ACC112 (cell line): ENCODE results near the gene WFIKKN2.

Experiments
- H2AFZ ChIP-seq: fragments of 200-600 bp; sonication (generic); one replicate; pipeline ENCODE4 v1.6.0; 2017; ENCODE audit warnings: antibody characterized with exemption, low read length; ENCODE audit not compliant: unreplicated experiment
- H3K27ac ChIP-seq: fragments of 200-600 bp; sonication (generic); 2 replicates; pipeline ENCODE4 v1.5.1; 2014; ENCODE audit warnings: low read depth, mild to moderate bottlenecking, antibody characterized with exemption, low read length, moderate library complexity
- H3K27me3 ChIP-seq: fragments of 200-600 bp; sonication (generic); 2 replicates; pipeline ENCODE4 v1.6.1; 2014; ENCODE audit warnings: mild to moderate bottlenecking, antibody characterized with exemption, low read length, moderate library complexity, mixed read lengths; ENCODE audit not compliant: insufficient read depth
- H3K36me3 ChIP-seq: fragments of 200-600 bp; sonication (generic); 2 replicates; pipeline ENCODE4 v1.6.1; 2016; ENCODE audit warnings: mild to moderate bottlenecking, antibody characterized with exemption, low read length, moderate library complexity, mixed read lengths; ENCODE audit not compliant: insufficient read depth
- H3K4me1 ChIP-seq: fragments of 200-600 bp; sonication (generic); one replicate; pipeline ENCODE4 v1.6.1; 2016; ENCODE audit warnings: low read length, mixed read lengths; ENCODE audit not compliant: insufficient read depth, unreplicated experiment, control insufficient read depth
- H3K4me3 ChIP-seq: fragments of 200-600 bp; sonication (generic); 2 replicates; pipeline ENCODE4 v1.5.1; 2014; ENCODE audit warnings: mild to moderate bottlenecking, low read depth, low read length
- H3K79me2 ChIP-seq: fragments of 200-600 bp; sonication (generic); one replicate; pipeline ENCODE4 v1.6.0; 2016; ENCODE audit warnings: low read length; ENCODE audit not compliant: control insufficient read depth, unreplicated experiment, insufficient read depth

Gene WFIKKN2

GRCh38 chr17:50813583-50813982 is 21.8 kb upstream of the WFIKKN2 start:
- H3K27ac ChIP-seq: no peak overlapping the region
- H3K36me3 ChIP-seq: no peaks in the 10 kb centered on the region
- H2AFZ ChIP-seq: no peak overlapping the region
- no peak overlapping the region for H3K4me3 ChIP-seq
- no peaks in the 10 kb centered on the region for H3K79me2 ChIP-seq
- H3K27me3 ChIP-seq: peaks cover 17% of the 10 kb centered on the region; the same call in 1 of the 2 replicates
- peaks cover 11% of the 10 kb centered on the region for H3K4me1 ChIP-seq

- H2AFZ ChIP-seq: no peak overlapping the region
- peaks cover 11% of the 10 kb centered on the region for H3K4me1 ChIP-seq
- no peak overlapping the region for H3K4me3 ChIP-seq
- peaks cover 23% of the 10 kb centered on the region; the same call in 1 of the 2 replicates for H3K27me3 ChIP-seq
- H3K36me3 ChIP-seq: no peaks in the 10 kb centered on the region
- no peak overlapping the region for H3K27ac ChIP-seq
- H3K79me2 ChIP-seq: no peaks in the 10 kb centered on the region
These were observed 20.0 kb upstream of the WFIKKN2 start for GRCh38 chr17:50815400-50815799.

GRCh38 chr17:50816271-50816670 is 19.1 kb upstream of the WFIKKN2 start:
- no peak overlapping the region for H3K27ac ChIP-seq
- H3K4me3 ChIP-seq: no peak overlapping the region
- H3K27me3 ChIP-seq: peaks cover 21% of the 10 kb centered on the region; the same call in 1 of the 2 replicates
- H3K79me2 ChIP-seq: no peaks in the 10 kb centered on the region
- no peaks in the 10 kb centered on the region for H3K36me3 ChIP-seq
- H3K4me1 ChIP-seq: peaks cover 11% of the 10 kb centered on the region
- no peak overlapping the region for H2AFZ ChIP-seq

DNA sequence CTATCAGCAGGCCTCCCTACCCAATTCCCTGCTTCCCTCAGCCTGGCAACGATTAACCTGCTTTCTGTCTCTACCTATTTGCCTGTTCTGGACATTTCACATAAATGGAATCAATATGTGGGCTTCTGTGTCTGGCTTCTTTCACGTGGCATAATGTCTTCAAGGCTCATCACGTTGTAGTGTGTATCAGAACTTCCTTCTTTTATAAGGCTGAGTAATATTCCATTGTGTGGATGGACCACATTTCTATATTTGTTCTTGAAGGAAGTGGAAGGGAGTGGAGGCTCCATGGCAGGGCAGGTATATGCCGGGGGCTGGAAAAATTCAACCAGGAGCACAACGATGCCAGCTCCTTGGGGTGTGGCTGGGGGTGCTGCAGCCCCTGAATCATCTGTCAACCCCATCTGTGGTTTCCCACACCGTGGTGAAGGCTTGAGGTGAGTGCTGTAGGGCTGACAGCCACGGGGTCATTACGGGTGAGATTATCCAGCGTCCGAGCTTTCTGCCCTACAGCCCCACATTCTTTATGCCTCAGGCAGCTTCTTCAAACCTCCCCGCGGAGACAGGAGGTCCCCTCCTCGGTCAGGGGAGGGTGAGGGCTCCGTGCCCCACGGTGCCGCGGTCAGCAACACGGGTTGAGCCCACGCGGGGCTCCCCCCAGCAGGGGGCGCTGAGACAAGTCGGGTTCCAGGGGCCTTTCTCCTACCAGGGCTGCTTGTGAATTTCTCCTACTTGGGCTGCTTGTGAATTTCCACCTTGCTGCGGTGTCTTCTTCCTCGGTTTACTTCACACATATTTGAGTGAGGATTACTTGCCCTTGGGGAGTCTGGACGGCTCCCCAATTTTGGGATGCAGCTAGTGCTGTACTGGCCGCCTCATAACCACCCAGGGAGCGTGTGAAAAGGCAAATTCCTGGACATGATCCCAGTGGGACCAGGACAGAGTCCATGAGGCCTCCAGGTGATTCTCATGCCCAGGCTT is 18.3 kb upstream of the WFIKKN2 start:
- no peaks in the 10 kb centered on the region for H3K36me3 ChIP-seq
- H3K27ac ChIP-seq: no peak overlapping the region
- H2AFZ ChIP-seq: peak overlapping the region; percentile 39
- H3K4me3 ChIP-seq: no peak overlapping the region
- peaks cover 23% of the 10 kb centered on the region for H3K27me3 ChIP-seq
- H3K79me2 ChIP-seq: no peaks in the 10 kb centered on the region
- H3K4me1 ChIP-seq: peaks cover 11% of the 10 kb centered on the region

GRCh38 chr17:50817838-50818237 is 17.5 kb upstream of the WFIKKN2 start:
- no peaks in the 10 kb centered on the region for H3K79me2 ChIP-seq
- H3K27me3 ChIP-seq: peaks cover 28% of the 10 kb centered on the region
- H3K27ac ChIP-seq: no peak overlapping the region
- no peaks in the 10 kb centered on the region for H3K36me3 ChIP-seq
- H2AFZ ChIP-seq: no peak overlapping the region
- no peak overlapping the region for H3K4me3 ChIP-seq
- peaks cover 11% of the 10 kb centered on the region for H3K4me1 ChIP-seq

- Histone ChIP-seq H2AFZ (no peak overlapping the region), H3K27ac (no peak overlapping the region), H3K4me3 (no peak overlapping the region), H3K4me1 (peaks cover 11% of the 10 kb centered on the region), H3K79me2 (no peaks in the 10 kb centered on the region), H3K36me3 (no peaks in the 10 kb centered on the region), H3K27me3 (peaks cover 32% of the 10 kb centered on the region)
These were observed 17.1 kb upstream of the WFIKKN2 start for GRCh38 chr17:50818261-50818660.

DNA sequence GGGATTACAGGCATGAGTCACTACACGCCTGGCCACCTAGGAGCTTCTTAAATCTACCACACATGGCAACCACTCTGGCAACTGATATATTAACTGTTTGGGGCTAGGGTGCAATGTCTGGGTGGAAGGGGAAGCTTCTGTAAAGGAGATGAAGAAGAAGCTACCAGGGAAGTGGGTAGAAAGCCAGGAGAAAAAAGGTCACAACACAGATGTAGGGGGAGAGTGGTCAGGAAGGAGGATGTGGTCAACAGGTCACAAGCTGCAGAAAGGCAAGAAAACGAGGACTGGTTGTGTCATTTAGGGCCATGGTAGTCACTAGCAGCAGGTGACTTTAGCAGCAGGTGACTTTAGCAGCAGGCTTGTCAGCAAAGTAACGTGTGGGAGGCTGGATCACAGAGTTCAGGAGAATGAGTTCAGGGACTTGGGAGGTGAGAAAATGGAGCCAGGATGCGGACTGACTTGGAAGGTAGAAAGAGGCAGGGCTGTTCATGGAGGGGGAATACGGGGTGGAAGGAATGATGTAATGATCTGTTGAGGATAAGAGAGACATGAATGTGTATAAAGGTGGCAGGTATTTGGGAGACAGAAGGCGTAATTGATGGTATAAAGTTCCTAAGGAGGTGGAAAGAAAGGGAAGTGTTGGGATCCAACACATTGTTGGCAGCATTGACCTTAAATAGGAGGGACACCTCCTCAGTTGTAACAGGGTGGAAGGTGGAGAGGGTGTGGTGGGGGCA is 16.3 kb upstream of the WFIKKN2 start:
- H3K27me3 ChIP-seq: peaks cover 37% of the 10 kb centered on the region
- no peak overlapping the region for H3K27ac ChIP-seq
- no peaks in the 10 kb centered on the region for H3K36me3 ChIP-seq
- H2AFZ ChIP-seq: no peak overlapping the region
- peaks cover 11% of the 10 kb centered on the region for H3K4me1 ChIP-seq
- no peaks in the 10 kb centered on the region for H3K79me2 ChIP-seq
- no peak overlapping the region for H3K4me3 ChIP-seq

- Histone ChIP-seq H3K4me1 (peaks cover 11% of the 10 kb centered on the region), H3K27me3 (peaks cover 40% of the 10 kb centered on the region), H2AFZ (no peak overlapping the region), H3K4me3 (no peak overlapping the region), H3K79me2 (no peaks in the 10 kb centered on the region), H3K36me3 (no peaks in the 10 kb centered on the region), H3K27ac (no peak overlapping the region)
These were observed 14.7 kb upstream of the WFIKKN2 start for GRCh38 chr17:50820651-50821050.

GRCh38 chr17:50822550-50822949 is 12.8 kb upstream of the WFIKKN2 start:
- Histone ChIP-seq H2AFZ (no peak overlapping the region), H3K79me2 (no peaks in the 10 kb centered on the region), H3K27me3 (peaks cover 31% of the 10 kb centered on the region), H3K4me3 (no peak overlapping the region), H3K4me1 (peaks cover 6% of the 10 kb centered on the region), H3K27ac (no peak overlapping the region), H3K36me3 (no peaks in the 10 kb centered on the region)

DNA sequence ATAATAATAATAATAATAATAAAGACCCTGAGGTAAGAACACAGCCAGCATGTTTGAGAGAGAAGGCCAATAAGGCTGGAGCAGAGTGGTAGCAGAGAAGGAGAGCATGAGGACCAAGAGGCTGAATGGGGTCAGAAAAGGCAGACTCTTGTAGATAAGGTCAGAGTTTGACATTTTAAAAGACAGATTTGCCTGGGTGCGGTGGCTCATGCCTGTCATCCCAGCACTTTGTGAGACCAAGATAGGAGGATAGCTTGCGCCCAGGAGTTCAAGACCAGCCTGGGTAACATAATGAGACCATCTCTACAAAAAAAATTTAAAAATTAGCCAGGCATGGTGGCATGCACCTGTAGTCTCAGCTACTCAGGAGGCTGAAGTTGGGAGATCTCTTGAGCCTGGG is 11.0 kb upstream of the WFIKKN2 start:
- no peaks in the 10 kb centered on the region for H3K79me2 ChIP-seq
- H3K27me3 ChIP-seq: peaks cover 33% of the 10 kb centered on the region

More for the DNA sequence above, 11.0 kb upstream of the WFIKKN2 start:
- no peak overlapping the region for H3K4me3 ChIP-seq
- no peak overlapping the region for H3K27ac ChIP-seq
- no peaks in the 10 kb centered on the region for H3K36me3 ChIP-seq
- no peaks in the 10 kb centered on the region for H3K4me1 ChIP-seq
- no peak overlapping the region for H2AFZ ChIP-seq
